Measurements from ENCODE around the gene SLX1A. TPM values are rescaled to one million over a fixed set of nuclear protein-coding genes. Genes with fewer than 3 reads are reported as not detected.
"Not testable (repeated sequence)": the region's sequence is repeated elsewhere in the genome, so short reads cannot be mapped to it uniquely, and the experiment has no call there.

Gene SLX1A
- total RNA-seq, 1 donor from 2014 or later, result 158 TPM

- not testable (repeated sequence) for H3K4me3 ChIP-seq (ENCODE audit: low read depth, low read length); DNase-seq (ENCODE audit: low read depth)
Measured at GRCh38 chr16:30199049-30199448, 5.4 kb downstream of the SLX1A start, which contains the start of gene SULT1A3. Gene SULT1A3 (plus strand): TSS chr16:30199255. CDS start chr16:30200729, 1,474 bp downstream.

GRCh38 chr16:30199608-30200343 lies 6.1 kb downstream of the SLX1A start:
- not testable (repeated sequence) for H3K4me3 ChIP-seq (ENCODE audit: low read depth, low read length); DNase-seq (ENCODE audit: low read depth)

DNA sequence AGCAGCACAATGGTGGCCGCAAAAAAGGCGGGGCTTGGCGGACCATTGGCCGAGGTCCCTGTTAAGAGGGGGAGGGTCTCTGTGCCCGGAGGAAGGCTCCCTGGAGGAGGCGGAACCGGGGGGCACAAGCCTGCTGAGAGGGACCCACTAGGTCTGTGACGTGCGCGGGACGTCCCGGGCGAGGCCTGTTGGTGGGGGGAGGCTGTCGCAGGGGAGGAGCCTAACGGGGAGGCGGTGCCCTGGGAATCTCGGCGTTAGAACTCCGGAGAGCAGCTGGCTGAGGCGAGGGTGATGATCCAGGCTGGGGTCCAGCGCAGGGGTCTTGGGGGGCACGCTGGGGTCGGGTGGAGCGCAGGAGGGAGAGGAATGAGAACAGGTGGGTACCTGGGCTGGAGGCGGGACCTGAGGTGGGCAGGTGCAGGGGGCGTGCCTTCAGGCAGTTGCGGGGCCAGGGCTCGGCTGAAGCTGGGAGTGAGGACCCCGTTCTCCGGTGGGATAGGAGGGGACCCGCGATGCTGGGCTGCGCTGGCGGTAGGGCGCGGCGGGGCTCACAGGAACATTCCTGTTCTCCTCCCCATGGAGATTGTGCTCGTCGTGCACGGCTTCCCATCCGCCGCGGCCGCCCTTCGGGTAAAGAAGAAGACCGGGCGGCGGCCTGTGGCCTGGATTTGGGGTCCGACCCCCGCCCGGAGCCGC lies 12.0 kb downstream of the SLX1A start:
- DNase-seq (ENCODE audit: low read depth), result not testable (repeated sequence)
- peak overlapping the region; percentile 52 for H3K4me3 ChIP-seq (ENCODE audit: low read depth, low read length)

DNA sequence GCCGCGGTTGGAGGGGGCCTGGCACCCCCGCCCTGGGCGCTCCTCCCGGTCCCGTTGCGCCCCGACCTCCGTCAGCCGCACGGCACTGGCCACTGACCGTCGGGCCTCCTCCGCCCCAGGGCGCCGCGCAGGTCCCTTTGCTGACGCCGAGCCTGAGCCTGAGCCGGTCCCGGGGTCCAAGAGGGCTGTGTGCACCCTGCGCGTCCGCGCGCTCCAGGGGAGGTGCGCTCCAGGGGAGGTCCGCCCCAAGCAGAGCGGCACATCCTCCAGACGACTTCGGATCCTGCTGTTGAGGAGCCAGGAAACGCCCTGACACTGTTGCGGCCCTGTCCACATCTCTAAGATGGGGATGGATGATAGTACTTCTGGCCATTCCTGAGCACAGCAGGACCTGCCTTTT lies 12.6 kb downstream of the SLX1A start:
- peak overlapping the region; percentile 52 for H3K4me3 ChIP-seq (ENCODE audit: low read depth, low read length)
- not testable (repeated sequence) for DNase-seq (ENCODE audit: low read depth)

DNA sequence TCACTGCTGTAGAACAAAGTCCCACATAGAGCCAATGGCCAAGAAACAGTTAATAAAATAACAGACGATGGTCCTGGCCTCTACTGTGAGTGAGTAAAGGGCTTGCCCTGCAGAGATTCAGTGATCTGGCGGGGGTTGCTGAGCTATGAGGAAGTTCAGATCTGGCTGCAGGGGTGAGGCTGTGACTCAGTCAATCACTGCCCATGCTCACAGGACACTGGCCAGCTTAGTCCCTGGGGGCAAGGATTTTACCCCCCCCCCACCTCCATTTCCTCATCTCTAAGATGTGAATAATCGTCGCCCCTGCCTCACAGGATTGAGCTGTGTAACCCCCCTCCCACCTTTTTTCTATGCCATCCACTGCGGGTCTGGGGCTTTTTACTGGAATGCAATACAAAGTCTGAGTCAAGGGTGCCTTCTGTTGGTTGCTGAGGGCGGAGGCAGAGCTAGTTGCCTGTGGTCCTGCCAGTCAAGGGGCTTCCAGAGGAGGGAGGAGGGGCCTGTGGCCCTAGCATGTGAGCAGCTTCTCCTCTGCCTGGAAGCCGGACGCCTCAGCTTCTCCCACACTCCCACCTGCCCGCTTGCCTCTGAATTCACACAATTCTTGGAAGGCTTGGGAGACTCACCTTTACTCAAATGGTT lies 13.5 kb downstream of the SLX1A start:
- not testable (repeated sequence) for H3K4me3 ChIP-seq (ENCODE audit: low read depth, low read length); DNase-seq (ENCODE audit: low read depth)

- not testable (repeated sequence) for DNase-seq (ENCODE audit: low read depth)
Measured at GRCh38 chr16:30209032-30209431, 15.4 kb downstream of the SLX1A start.

DNA sequence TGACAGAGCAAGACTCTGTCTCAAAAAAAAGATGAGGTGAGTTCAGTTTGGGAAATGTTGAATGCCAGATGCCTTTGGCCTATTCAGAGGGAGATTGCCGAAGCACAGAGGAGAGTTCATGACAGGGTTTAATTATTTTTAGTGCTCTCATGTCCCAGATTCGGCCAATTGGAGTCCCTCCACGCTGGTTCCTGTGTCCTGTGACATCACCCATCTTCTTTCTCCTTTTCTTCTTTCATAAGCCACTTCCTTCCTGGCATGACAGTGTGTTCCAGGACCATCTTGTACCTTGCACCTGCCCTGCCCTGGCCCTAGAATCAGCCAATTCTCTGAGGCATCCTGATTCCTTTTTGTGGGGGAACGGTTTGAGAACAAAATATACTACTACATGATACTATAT lies 17.7 kb downstream of the SLX1A start:
- not testable (repeated sequence) for DNase-seq (ENCODE audit: low read depth); H3K4me3 ChIP-seq (ENCODE audit: low read depth, low read length)

More at GRCh38 chr16:30209032-30209431, 15.4 kb downstream of the SLX1A start:
- H3K4me3 ChIP-seq (ENCODE audit: low read depth, low read length), result not testable (repeated sequence)

GRCh38 chr16:30217082-30217481 lies 23.4 kb downstream of the SLX1A start:
- not testable (repeated sequence) for H3K4me3 ChIP-seq (ENCODE audit: low read depth, low read length); DNase-seq (ENCODE audit: low read depth)

Other genes with a start within 250 kb of the SLX1A start
- 92.1 and 139 TPM in 2 replicates for gene TMEM219, start 231.8 kb upstream of the SLX1A start, total RNA-seq
- gene TAOK2, start 220.0 kb upstream of the SLX1A start, total RNA-seq, result 31.6 and 31.9 TPM in 2 replicates
- 9.5 and 14.0 TPM in 2 replicates for gene HIRIP3, start 198.3 kb upstream of the SLX1A start, total RNA-seq
- gene INO80E, start 197.6 kb upstream of the SLX1A start, total RNA-seq, result 86.9 and 108 TPM in 2 replicates
- 0.17 and 0.22 TPM in 2 replicates for gene DOC2A, start 182.8 kb upstream of the SLX1A start, total RNA-seq
- not detected in 2 replicates for gene C16orf92, start 170.7 kb upstream of the SLX1A start, total RNA-seq
- gene TLCD3B, start 162.6 kb upstream of the SLX1A start, total RNA-seq, result not detected in 2 replicates
- gene ALDOA, start 128.1 kb upstream of the SLX1A start, total RNA-seq, result 1,398 and 2,089 TPM in 2 replicates
- 98.4 and 178 TPM in 2 replicates for gene PPP4C, start 117.9 kb upstream of the SLX1A start, total RNA-seq
- 0.07 and 1.3 TPM in 2 replicates for gene TBX6, start 102.0 kb upstream of the SLX1A start, total RNA-seq
- 16.0 and 41.3 TPM in 2 replicates for gene YPEL3, start 97.7 kb upstream of the SLX1A start, total RNA-seq
- gene GDPD3, start 80.3 kb upstream of the SLX1A start, total RNA-seq, result 0.72 TPM in 1 of 2 replicates, not detected in the other
- gene MAPK3, start 70.7 kb upstream of the SLX1A start, total RNA-seq, result 33.6 and 34.4 TPM in 2 replicates
- gene CORO1A, start 10.3 kb upstream of the SLX1A start, total RNA-seq, result 24.1 and 26.3 TPM in 2 replicates
- gene BOLA2B, start 209 bp upstream of the SLX1A start, total RNA-seq, result 421 and 538 TPM in 2 replicates
- gene SULT1A3, start 5.4 kb downstream of the SLX1A start, total RNA-seq, result 6.6 and 12.1 TPM in 2 replicates
- gene NPIPB13, start 54.6 kb downstream of the SLX1A start, total RNA-seq, result 0.98 and 4.0 TPM in 2 replicates
- 68.9 and 75.2 TPM in 2 replicates for gene CD2BP2, start 161.4 kb downstream of the SLX1A start, total RNA-seq
- gene TBC1D10B, start 176.6 kb downstream of the SLX1A start, total RNA-seq, result 51.8 and 53.6 TPM in 2 replicates
- gene MYL11, start 180.9 kb downstream of the SLX1A start, total RNA-seq, result not detected in 2 replicates
- 0.23 TPM in 1 of 2 replicates, not detected in the other for gene SEPTIN1, start 188.7 kb downstream of the SLX1A start, total RNA-seq
- gene ZNF48, start 201.5 kb downstream of the SLX1A start, total RNA-seq, result 12.6 and 15.6 TPM in 2 replicates
- 6.1 and 13.1 TPM in 2 replicates for gene ZNF771, start 213.7 kb downstream of the SLX1A start, total RNA-seq
- gene DCTPP1, start 236.2 kb downstream of the SLX1A start, total RNA-seq, result 108 and 136 TPM in 2 replicates